Stimulated activated naive B cell treated with anti-CD40 and anti-IgM and Interleukin-4, amounts not matched to agents 10 μg/mL and 1 μg/mL and 100 μg/mL, for 72 hours (primary cell): ENCODE measurements around the gene TNK2.

Experiments used
- ATAC-seq, 2 donors: fragments of 150-1000 bp; cut with Tn5 transposase; replicated peaks; 2 replicates each; pipeline ENCODE4 v1.10.0; 2021; ENCODE audit warnings: moderate library complexity in 1 of 2
- DNase-seq: peaks from one replicate; pipeline ENCODE4 v3.0.0; 2021
- H3K27ac Mint-ChIP-seq: one replicate; pipeline ENCODE4 v1.8.0; 2022; ENCODE audit warnings: mild to moderate bottlenecking, mixed read lengths
- H3K27me3 Mint-ChIP-seq, 2 donors: one replicate each; pipeline ENCODE4 v1.8.0; 2022; ENCODE audit warnings: mixed read lengths in 2 of 2
- H3K36me3 Mint-ChIP-seq, 2 donors: one replicate each; pipeline ENCODE4 v1.8.0; 2022; ENCODE audit warnings: mixed read lengths in 2 of 2, mild to moderate bottlenecking in 1 of 2
- H3K4me1 Mint-ChIP-seq, 2 donors: one replicate each; pipeline ENCODE4 v1.8.0; 2022; ENCODE audit warnings: mixed read lengths in 2 of 2, mild to moderate bottlenecking in 1 of 2
- H3K4me3 Mint-ChIP-seq, 2 donors: one replicate each; pipeline ENCODE4 v1.8.0; 2022; ENCODE audit warnings: mild to moderate bottlenecking in 2 of 2, mixed read lengths in 2 of 2, moderate library complexity in 1 of 2
- H3K9me3 Mint-ChIP-seq, 2 donors: one replicate each; pipeline ENCODE4 v1.8.0; 2022; ENCODE audit warnings: mixed read lengths in 2 of 2, mild to moderate bottlenecking in 1 of 2

Gene TNK2

GRCh38 chr3:195900436-195901355, 7.7 kb downstream of the TNK2 start:
- no peaks in the 10 kb centered on the region for H3K9me3 Mint-ChIP-seq
- H3K36me3 Mint-ChIP-seq = peaks cover 10 to 13% of the 10 kb centered on the region in 2 donors
- H3K4me1 Mint-ChIP-seq = peaks cover 67 to 89% of the 10 kb centered on the region in 2 donors
- H3K4me3 Mint-ChIP-seq = peak overlapping the region; percentile 50 to 68
- ATAC-seq = peak; percentile 63 to 69
- peak overlapping the region; percentile 93 for H3K27ac Mint-ChIP-seq
- no peaks in the 10 kb centered on the region for H3K27me3 Mint-ChIP-seq
- DNase-seq = peak; percentile 57

- Mint-ChIP-seq H3K4me3 (peak overlapping the region; percentile 50 to 68), H3K27me3 (no peaks in the 10 kb centered on the region), H3K9me3 (no peaks in the 10 kb centered on the region), H3K36me3 (peaks cover 9% of the 10 kb centered on the region in 2 donors), H3K4me1 (peaks cover 63 to 86% of the 10 kb centered on the region in 2 donors), H3K27ac (peak overlapping the region; percentile 93)
- ATAC-seq (no peak), DNase-seq (no peak)
Observed at GRCh38 chr3:195899701-195900435, 8.5 kb downstream of the TNK2 start.

GRCh38 chr3:195897853-195898415, 10.4 kb downstream of the TNK2 start:
- Mint-ChIP-seq H3K4me1 (peaks cover 59 to 86% of the 10 kb centered on the region in 2 donors), H3K27me3 (no peaks in the 10 kb centered on the region), H3K4me3 (peak overlapping the region in 1 of 2 donors; percentile 8), H3K36me3 (peaks cover 9 to 12% of the 10 kb centered on the region in 2 donors), H3K27ac (peak overlapping the region; percentile 45), H3K9me3 (no peaks in the 10 kb centered on the region)
- ATAC-seq = no peak
- DNase-seq = no peak

GRCh38 chr3:195897081-195897852, 11.1 kb downstream of the TNK2 start:
- peak overlapping the region; percentile 64 to 86 for H3K4me3 Mint-ChIP-seq
- DNase-seq = no peak
- no peak for ATAC-seq
- H3K36me3 Mint-ChIP-seq = peaks cover 9 to 12% of the 10 kb centered on the region in 2 donors
- H3K27me3 Mint-ChIP-seq = no peaks in the 10 kb centered on the region
- H3K9me3 Mint-ChIP-seq = no peaks in the 10 kb centered on the region
- H3K4me1 Mint-ChIP-seq = peaks cover 62 to 90% of the 10 kb centered on the region in 2 donors
- H3K27ac Mint-ChIP-seq = peak overlapping the region; percentile 1

GRCh38 chr3:195896361-195897080, 11.8 kb downstream of the TNK2 start:
- H3K27me3 Mint-ChIP-seq = no peaks in the 10 kb centered on the region
- ATAC-seq (no peak), DNase-seq (no peak)
- H3K9me3 Mint-ChIP-seq = no peaks in the 10 kb centered on the region
- H3K27ac Mint-ChIP-seq = peak overlapping the region; percentile 96
- H3K36me3 Mint-ChIP-seq = peaks cover 9 to 12% of the 10 kb centered on the region in 2 donors
- H3K4me3 Mint-ChIP-seq = peak overlapping the region; percentile 86 to 95
- H3K4me1 Mint-ChIP-seq = peaks cover 55 to 92% of the 10 kb centered on the region in 2 donors

- peak; percentile 65 for DNase-seq
- no peaks in the 10 kb centered on the region for H3K27me3 Mint-ChIP-seq
- peak overlapping the region; percentile 86 to 95 for H3K4me3 Mint-ChIP-seq
- peak; percentile 60 to 64 for ATAC-seq
- peaks cover 9 to 12% of the 10 kb centered on the region in 2 donors for H3K36me3 Mint-ChIP-seq
- peak overlapping the region; percentile 96 for H3K27ac Mint-ChIP-seq
- peaks cover 49 to 87% of the 10 kb centered on the region in 2 donors for H3K4me1 Mint-ChIP-seq
- H3K9me3 Mint-ChIP-seq = no peaks in the 10 kb centered on the region
Observed at GRCh38 chr3:195895861-195896360, 12.4 kb downstream of the TNK2 start.

GRCh38 chr3:195895078-195895860, 13.1 kb downstream of the TNK2 start:
- Mint-ChIP-seq H3K4me3 (peak overlapping the region; percentile 86 to 89), H3K9me3 (no peaks in the 10 kb centered on the region), H3K27me3 (no peaks in the 10 kb centered on the region), H3K27ac (peak overlapping the region; percentile 94), H3K36me3 (peaks cover 9 to 12% of the 10 kb centered on the region in 2 donors), H3K4me1 (peaks cover 43 to 80% of the 10 kb centered on the region in 2 donors)
- ATAC-seq (peak; percentile 85 to 87), DNase-seq (peak; percentile 72)

- peaks cover 35 to 68% of the 10 kb centered on the region in 2 donors for H3K4me1 Mint-ChIP-seq
- peaks cover 3 to 9% of the 10 kb centered on the region in 2 donors for H3K36me3 Mint-ChIP-seq
- no peaks in the 10 kb centered on the region for H3K9me3 Mint-ChIP-seq
- H3K27me3 Mint-ChIP-seq = no peaks in the 10 kb centered on the region
- peak overlapping the region; percentile 86 to 89 for H3K4me3 Mint-ChIP-seq
- ATAC-seq = no peak
- DNase-seq = no peak
- H3K27ac Mint-ChIP-seq = peak overlapping the region; percentile 94
Observed at GRCh38 chr3:195893916-195894465, 14.4 kb downstream of the TNK2 start.

GRCh38 chr3:195893516-195893915, 14.8 kb downstream of the TNK2 start:
- no peak for ATAC-seq
- no peaks in the 10 kb centered on the region for H3K27me3 Mint-ChIP-seq
- no peak for DNase-seq
- H3K4me1 Mint-ChIP-seq = peaks cover 35 to 66% of the 10 kb centered on the region in 2 donors
- no peak overlapping the region for H3K4me3 Mint-ChIP-seq
- H3K27ac Mint-ChIP-seq = no peak overlapping the region
- H3K36me3 Mint-ChIP-seq = peaks cover 3 to 8% of the 10 kb centered on the region in 2 donors
- H3K9me3 Mint-ChIP-seq = no peaks in the 10 kb centered on the region

GRCh38 chr3:195893044-195893395, 15.3 kb downstream of the TNK2 start:
- H3K27ac Mint-ChIP-seq = peak overlapping the region; percentile 1
- no peak for DNase-seq
- peaks cover 30 to 61% of the 10 kb centered on the region in 2 donors for H3K4me1 Mint-ChIP-seq
- no peak overlapping the region for H3K4me3 Mint-ChIP-seq
- no peaks in the 10 kb centered on the region for H3K9me3 Mint-ChIP-seq
- ATAC-seq = no peak
- H3K27me3 Mint-ChIP-seq = no peaks in the 10 kb centered on the region
- H3K36me3 Mint-ChIP-seq = peaks cover 4 to 6% of the 10 kb centered on the region in 2 donors

GRCh38 chr3:195892105-195893043, 16.0 kb downstream of the TNK2 start:
- no peak overlapping the region for H3K27ac Mint-ChIP-seq
- H3K27me3 Mint-ChIP-seq = no peaks in the 10 kb centered on the region
- DNase-seq = no peak

More at GRCh38 chr3:195892105-195893043, 16.0 kb downstream of the TNK2 start:
- ATAC-seq = no peak
- H3K4me1 Mint-ChIP-seq = peaks cover 28 to 55% of the 10 kb centered on the region in 2 donors
- no peaks in the 10 kb centered on the region for H3K9me3 Mint-ChIP-seq
- H3K36me3 Mint-ChIP-seq = peaks cover 6 to 12% of the 10 kb centered on the region in 2 donors
- no peak overlapping the region for H3K4me3 Mint-ChIP-seq
